KG1 (cell line): ENCODE data around the gene AMDHD1.
"Not testable (repeated sequence)": the region's sequence is repeated elsewhere in the genome, so short reads cannot be mapped to it uniquely, and the experiment has no call there.

ENCODE experiments used
- DNase-seq: peaks from one replicate; lab custom pipeline; 2025; lab: John Stamatoyannopoulos, UW

Gene AMDHD1

GRCh38 chr12:95963096-95963495 lies 20.0 kb downstream of the AMDHD1 start:
- no peak for DNase-seq

GRCh38 chr12:95966287-95966870 lies 23.2 kb downstream of the AMDHD1 start:
- no peak for DNase-seq

- no peak for DNase-seq
Measured at GRCh38 chr12:95967301-95967700, 24.2 kb downstream of the AMDHD1 start.

- not testable (repeated sequence) for DNase-seq
Measured at GRCh38 chr12:95969116-95969515, 26.0 kb downstream of the AMDHD1 start.

GRCh38 chr12:95970905-95971304 lies 27.8 kb downstream of the AMDHD1 start:
- no peak for DNase-seq

GRCh38 chr12:95972832-95973456 lies 29.8 kb downstream of the AMDHD1 start:
- DNase-seq = no peak

- DNase-seq = no peak
Measured at GRCh38 chr12:95974358-95974757, 31.2 kb downstream of the AMDHD1 start.

GRCh38 chr12:95975491-95975890 lies 32.4 kb downstream of the AMDHD1 start:
- no peak for DNase-seq

- DNase-seq = no peak
Measured at GRCh38 chr12:95976416-95976832, 33.3 kb downstream of the AMDHD1 start.

GRCh38 chr12:95977764-95978305 lies 34.7 kb downstream of the AMDHD1 start:
- DNase-seq = no peak

- no peak for DNase-seq
Measured at GRCh38 chr12:95978351-95978750, 35.2 kb downstream of the AMDHD1 start.

GRCh38 chr12:95978774-95979173 lies 35.6 kb downstream of the AMDHD1 start:
- no peak for DNase-seq

- DNase-seq = no peak
Measured at GRCh38 chr12:95980437-95980836, 37.3 kb downstream of the AMDHD1 start.

- no peak for DNase-seq
Measured at GRCh38 chr12:95982602-95983001, 39.5 kb downstream of the AMDHD1 start.

- DNase-seq = no peak
Measured at GRCh38 chr12:95984682-95985081, 41.6 kb downstream of the AMDHD1 start.

GRCh38 chr12:95986635-95987570 lies 43.8 kb downstream of the AMDHD1 start:
- DNase-seq = no peak

- DNase-seq = no peak
Measured at GRCh38 chr12:95988506-95989275, 45.6 kb downstream of the AMDHD1 start.

- no peak for DNase-seq
Measured at GRCh38 chr12:95989504-95990123, 46.5 kb downstream of the AMDHD1 start.

- no peak for DNase-seq
Measured at GRCh38 chr12:95990136-95990535, 47.0 kb downstream of the AMDHD1 start.

- DNase-seq = no peak
Measured at GRCh38 chr12:95993907-95994306, 50.8 kb downstream of the AMDHD1 start.

GRCh38 chr12:95994476-95994875 lies 51.3 kb downstream of the AMDHD1 start:
- no peak for DNase-seq
